Measurements from ENCODE around the gene GSG1L. TPM values are rescaled to one million over a fixed set of nuclear protein-coding genes. Genes with fewer than 3 reads are reported as not detected.

The GSG1L gene
- total RNA-seq, 1 donor from 2014 or later = 2.0 TPM

- DNase-seq = no peak
These were observed 530 bp downstream of the GSG1L start for GRCh38 chr16:28062847-28063521.

GRCh38 chr16:28062261-28062846 is 1.2 kb downstream of the GSG1L start:
- DNase-seq = no peak

- DNase-seq = no peak
These were observed 2.0 kb downstream of the GSG1L start for GRCh38 chr16:28061352-28062101.

GRCh38 chr16:28059841-28060575 is 3.5 kb downstream of the GSG1L start:
- DNase-seq = no peak

- DNase-seq = no peak
These were observed 4.5 kb downstream of the GSG1L start for GRCh38 chr16:28058839-28059589.

- no peak for DNase-seq
These were observed 5.6 kb downstream of the GSG1L start for GRCh38 chr16:28057949-28058348.

- DNase-seq = no peak
These were observed 10.1 kb downstream of the GSG1L start for GRCh38 chr16:28053461-28053860.

- DNase-seq = no peak
These were observed 11.0 kb downstream of the GSG1L start for GRCh38 chr16:28052274-28053128.

GRCh38 chr16:28051486-28051885 is 12.0 kb downstream of the GSG1L start:
- DNase-seq = no peak

GRCh38 chr16:28042811-28043210 is 20.7 kb downstream of the GSG1L start:
- DNase-seq = no peak

- no peak for DNase-seq
These were observed 21.9 kb downstream of the GSG1L start for GRCh38 chr16:28041615-28042014.

- no peak for DNase-seq
These were observed 23.5 kb downstream of the GSG1L start for GRCh38 chr16:28040039-28040438.

GRCh38 chr16:28039493-28039892 is 24.0 kb downstream of the GSG1L start:
- DNase-seq = no peak

- no peak for DNase-seq
These were observed 25.1 kb downstream of the GSG1L start for GRCh38 chr16:28038409-28038808.

GRCh38 chr16:28035866-28036393 is 27.6 kb downstream of the GSG1L start:
- DNase-seq = no peak

GRCh38 chr16:28033870-28034269 is 29.6 kb downstream of the GSG1L start:
- no peak for DNase-seq

GRCh38 chr16:28029387-28030002 is 34.0 kb downstream of the GSG1L start:
- no peak for DNase-seq

- no peak for DNase-seq
These were observed 36.5 kb downstream of the GSG1L start for GRCh38 chr16:28027055-28027454.

GRCh38 chr16:28025631-28026030 is 37.9 kb downstream of the GSG1L start:
- no peak for DNase-seq

GRCh38 chr16:28019218-28019617 is 44.3 kb downstream of the GSG1L start:
- no peak for DNase-seq

Measured in occipital lobe (tissue), 2 donors.